ENCODE results near the gene DAB2IP. TPM values are rescaled to one million over a fixed set of nuclear protein-coding genes. Genes with fewer than 3 reads are reported as not detected.

The DAB2IP gene
- polyA plus RNA-seq, 1 donor (not counting 4 experiments of a cell fraction or from before 2014, with no cell fraction given) = 28.6 TPM

DNA sequence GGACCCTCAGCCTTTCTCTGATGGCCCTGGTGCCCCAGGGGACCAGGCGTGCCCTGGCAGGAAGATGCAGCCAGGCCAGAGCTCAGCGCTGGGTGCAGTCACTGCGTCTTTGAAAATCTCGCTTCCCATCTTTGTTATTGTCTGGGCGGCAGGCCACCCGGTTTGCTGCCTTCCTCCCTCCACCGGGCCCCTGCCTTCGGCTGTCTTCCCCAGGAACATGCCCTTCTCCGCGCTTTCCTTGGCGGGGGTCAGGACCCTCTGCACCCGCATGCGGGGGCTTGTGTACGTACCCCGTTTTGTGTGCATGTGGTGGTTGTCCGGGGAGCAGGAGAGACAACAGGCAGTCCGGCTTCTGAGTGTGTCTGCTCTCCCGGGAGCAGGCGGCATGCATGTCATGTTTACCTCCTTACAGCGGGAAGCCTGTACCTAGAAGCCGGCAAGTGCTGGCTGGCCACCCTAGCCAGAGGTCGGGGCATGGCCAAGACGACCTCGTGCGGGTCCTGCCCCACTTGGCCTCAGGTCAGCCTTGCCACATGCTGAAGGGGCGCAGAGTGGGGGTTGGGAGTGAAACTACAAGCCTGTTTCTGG, 49.5 kb downstream of the DAB2IP start:
- Histone ChIP-seq H3K27ac (ENCODE audit: control insufficient read depth, insufficient read depth, low read length) (peak overlapping the region; percentile 71), H3K4me1 (ENCODE audit: control insufficient read depth, extremely low read depth, insufficient read depth, low read length) (peaks cover 46% of the 10 kb centered on the region), H3K9me3 (ENCODE audit: control insufficient read depth, low read depth, low read length) (no peaks in the 10 kb centered on the region), H3K36me3 (ENCODE audit: control insufficient read depth in 2 of 2, extremely low read depth in 1 of 2, insufficient read depth in 2 of 2, low read length in 2 of 2) (peaks cover 0 to 2% of the 10 kb centered on the region in 2 experiments), H3K4me3 (ENCODE audit: control insufficient read depth in 2 of 3, extremely low read depth in 1 of 3, insufficient read depth in 2 of 3, low read depth in 1 of 3, low read length in 3 of 3) (peak overlapping the region; percentile 64 to 91 (median 86)), H3K4me2 (ENCODE audit: control insufficient read depth, extremely low read depth, insufficient read depth, low read depth, low read length) (peak overlapping the region; percentile 78), H3K9me1 (ENCODE audit: control insufficient read depth, extremely low read depth, insufficient read depth, low read length) (peaks cover 11% of the 10 kb centered on the region), H2AFZ (ENCODE audit: control insufficient read depth, low read length) (no peak overlapping the region), H4K20me1 (ENCODE audit: control insufficient read depth, extremely low read depth, insufficient read depth, low read length) (peaks cover 10% of the 10 kb centered on the region), H3K9ac (ENCODE audit: control insufficient read depth, extremely low read depth, insufficient read depth, low read length) (peak overlapping the region; percentile 82), H3K27me3 (ENCODE audit: control insufficient read depth, extremely low read depth, insufficient read depth, low read length) (no peaks in the 10 kb centered on the region), H3K79me2 (ENCODE audit: control insufficient read depth, insufficient read depth, low read length) (peaks cover 51% of the 10 kb centered on the region)
- TF ChIP-seq EZH2 (IDR thresholded peaks at IDR 0.05; ENCODE audit: low read length) = no peak
- TF ChIP-seq, protein P1, sequence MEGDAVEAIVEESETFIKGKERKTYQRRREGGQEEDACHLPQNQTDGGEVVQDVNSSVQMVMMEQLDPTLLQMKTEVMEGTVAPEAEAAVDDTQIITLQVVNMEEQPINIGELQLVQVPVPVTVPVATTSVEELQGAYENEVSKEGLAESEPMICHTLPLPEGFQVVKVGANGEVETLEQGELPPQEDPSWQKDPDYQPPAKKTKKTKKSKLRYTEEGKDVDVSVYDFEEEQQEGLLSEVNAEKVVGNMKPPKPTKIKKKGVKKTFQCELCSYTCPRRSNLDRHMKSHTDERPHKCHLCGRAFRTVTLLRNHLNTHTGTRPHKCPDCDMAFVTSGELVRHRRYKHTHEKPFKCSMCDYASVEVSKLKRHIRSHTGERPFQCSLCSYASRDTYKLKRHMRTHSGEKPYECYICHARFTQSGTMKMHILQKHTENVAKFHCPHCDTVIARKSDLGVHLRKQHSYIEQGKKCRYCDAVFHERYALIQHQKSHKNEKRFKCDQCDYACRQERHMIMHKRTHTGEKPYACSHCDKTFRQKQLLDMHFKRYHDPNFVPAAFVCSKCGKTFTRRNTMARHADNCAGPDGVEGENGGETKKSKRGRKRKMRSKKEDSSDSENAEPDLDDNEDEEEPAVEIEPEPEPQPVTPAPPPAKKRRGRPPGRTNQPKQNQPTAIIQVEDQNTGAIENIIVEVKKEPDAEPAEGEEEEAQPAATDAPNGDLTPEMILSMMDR (optimal IDR thresholded peaks at IDR 0.05 in 1 of 3, IDR thresholded peaks at IDR 0.05 in 1 of 3, conservative IDR thresholded peaks at IDR 0.05 in 1 of 3; ENCODE audit: extremely low read depth in 1 of 3, insufficient read depth in 2 of 3, low read length in 3 of 3) = no peak
- DNase-seq (ENCODE audit: low read depth, low spot score) = no peak
- no peak for FAIRE-seq
- dilution Hi-C loops (cut with MboI; ENCODE audit: extremely low pct_ligation_motif_present, low sequenced_read_pairs) = no loop called here

DNA sequence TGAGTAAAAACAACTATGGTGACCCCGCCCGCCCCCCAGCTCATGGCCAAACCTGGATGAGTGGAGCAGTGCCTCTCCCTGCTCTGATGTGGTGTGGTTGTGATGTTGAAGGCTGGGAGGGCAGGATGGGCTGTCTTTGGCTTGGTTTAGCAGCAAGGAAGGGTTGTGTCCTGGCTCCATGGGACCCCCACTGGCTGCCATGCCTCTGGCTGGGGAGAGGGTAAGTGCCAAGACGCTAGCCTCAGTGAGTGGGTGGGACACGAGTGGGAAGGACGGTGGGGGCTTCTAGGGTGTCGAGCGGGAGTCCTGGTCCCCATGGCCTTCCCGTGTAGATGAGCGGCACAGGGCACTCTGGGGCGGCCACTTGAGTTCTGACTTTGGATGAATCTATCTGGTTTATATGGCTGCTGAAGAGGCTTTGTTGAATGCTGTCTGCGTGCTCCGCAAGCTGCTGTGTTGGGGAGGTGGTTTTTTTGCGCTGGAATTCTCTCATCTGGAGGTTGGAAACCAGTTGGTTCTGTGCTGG, 50.4 kb downstream of the DAB2IP start:
- DNase-seq (ENCODE audit: low read depth, low spot score) = no peak
- no peak for TF ChIP-seq EZH2 (IDR thresholded peaks at IDR 0.05; ENCODE audit: low read length)
- TF ChIP-seq, protein P1 (optimal IDR thresholded peaks at IDR 0.05 in 1 of 3, IDR thresholded peaks at IDR 0.05 in 1 of 3, conservative IDR thresholded peaks at IDR 0.05 in 1 of 3; ENCODE audit: extremely low read depth in 1 of 3, insufficient read depth in 2 of 3, low read length in 3 of 3) = no peak
- Histone ChIP-seq H3K79me2 (ENCODE audit: control insufficient read depth, insufficient read depth, low read length) (peaks cover 59% of the 10 kb centered on the region), H3K9me3 (ENCODE audit: control insufficient read depth, low read depth, low read length) (no peaks in the 10 kb centered on the region), H3K27me3 (ENCODE audit: control insufficient read depth, extremely low read depth, insufficient read depth, low read length) (no peaks in the 10 kb centered on the region), H3K4me3 (ENCODE audit: control insufficient read depth in 2 of 3, extremely low read depth in 1 of 3, insufficient read depth in 2 of 3, low read depth in 1 of 3, low read length in 3 of 3) (peak overlapping the region; percentile 47 to 91 (median 64)), H3K9ac (ENCODE audit: control insufficient read depth, extremely low read depth, insufficient read depth, low read length) (peak overlapping the region; percentile 82), H4K20me1 (ENCODE audit: control insufficient read depth, extremely low read depth, insufficient read depth, low read length) (peaks cover 15% of the 10 kb centered on the region), H3K36me3 (ENCODE audit: control insufficient read depth in 2 of 2, extremely low read depth in 1 of 2, insufficient read depth in 2 of 2, low read length in 2 of 2) (peaks cover 0 to 2% of the 10 kb centered on the region in 2 experiments), H3K4me1 (ENCODE audit: control insufficient read depth, extremely low read depth, insufficient read depth, low read length) (peaks cover 46% of the 10 kb centered on the region), H3K27ac (ENCODE audit: control insufficient read depth, insufficient read depth, low read length) (peak overlapping the region; percentile 71), H3K9me1 (ENCODE audit: control insufficient read depth, extremely low read depth, insufficient read depth, low read length) (peaks cover 11% of the 10 kb centered on the region), H3K4me2 (ENCODE audit: control insufficient read depth, extremely low read depth, insufficient read depth, low read depth, low read length) (peak overlapping the region; percentile 78), H2AFZ (ENCODE audit: control insufficient read depth, low read length) (no peak overlapping the region)
- no peak for FAIRE-seq
- dilution Hi-C loops (cut with MboI; ENCODE audit: extremely low pct_ligation_motif_present, low sequenced_read_pairs) = no loop called here
